ES-I3 (cell line): ENCODE data around the gene ANAPC15.

Experiments used
- H3K36me3 ChIP-seq: 2 replicates; pipeline ENCODE4 v1.6.1; 2013; ENCODE audit warnings: mild to moderate bottlenecking, low read length, control low read depth, moderate library complexity; ENCODE audit not compliant: insufficient read depth
- H3K4me1 ChIP-seq: 2 replicates; pipeline ENCODE4 v1.6.1; 2013; ENCODE audit warnings: mild to moderate bottlenecking, control low read depth, low read length; ENCODE audit not compliant: insufficient read depth
- H3K9ac ChIP-seq: 2 replicates; pipeline ENCODE4 v1.6.1; 2013; ENCODE audit warnings: low read depth, mild to moderate bottlenecking, low read length, moderate library complexity
- H3K9me3 ChIP-seq: 2 replicates; pipeline ENCODE4 v1.6.1; 2013; ENCODE audit warnings: mild to moderate bottlenecking, low read length, moderate library complexity; ENCODE audit not compliant: control insufficient read depth, insufficient read depth

The ANAPC15 gene

GRCh38 chr11:72085621-72086351, 26.7 kb downstream of the ANAPC15 start:
- Histone ChIP-seq H3K9ac (no peak overlapping the region), H3K9me3 (no peaks in the 10 kb centered on the region), H3K4me1 (no peaks in the 10 kb centered on the region), H3K36me3 (no peaks in the 10 kb centered on the region)

GRCh38 chr11:72084965-72085364, 27.5 kb downstream of the ANAPC15 start:
- Histone ChIP-seq H3K9ac (no peak overlapping the region), H3K9me3 (no peaks in the 10 kb centered on the region), H3K36me3 (no peaks in the 10 kb centered on the region), H3K4me1 (no peaks in the 10 kb centered on the region)

- no peaks in the 10 kb centered on the region for H3K36me3 ChIP-seq
- no peaks in the 10 kb centered on the region; the same call in 1 of the 2 replicates for H3K4me1 ChIP-seq
- no peaks in the 10 kb centered on the region for H3K9me3 ChIP-seq
- H3K9ac ChIP-seq, result no peak overlapping the region
These were observed 28.4 kb downstream of the ANAPC15 start for GRCh38 chr11:72084076-72084475.

GRCh38 chr11:72083414-72083813, 29.1 kb downstream of the ANAPC15 start:
- Histone ChIP-seq H3K9ac (no peak overlapping the region), H3K4me1 (peaks cover 4% of the 10 kb centered on the region), H3K36me3 (no peaks in the 10 kb centered on the region), H3K9me3 (no peaks in the 10 kb centered on the region)

GRCh38 chr11:72081821-72082453, 30.6 kb downstream of the ANAPC15 start:
- H3K9ac ChIP-seq, result no peak overlapping the region
- no peaks in the 10 kb centered on the region for H3K36me3 ChIP-seq
- H3K9me3 ChIP-seq, result no peaks in the 10 kb centered on the region
- H3K4me1 ChIP-seq, result peaks cover 7% of the 10 kb centered on the region

GRCh38 chr11:72081184-72081644, 31.3 kb downstream of the ANAPC15 start:
- Histone ChIP-seq H3K9ac (peak overlapping the region; percentile 72), H3K4me1 (peaks cover 7% of the 10 kb centered on the region)

GRCh38 chr11:72080326-72081183, 31.9 kb downstream of the ANAPC15 start, which contains the start of the genes LRRC51 and NUMA1:
Gene LRRC51, plus strand, starts transcription at chr11:72080850. Its CDS starts 8,234 bp downstream, at chr11:72089084.
Gene NUMA1, minus strand, starts transcription at chr11:72080542. Its CDS starts 44,599 bp downstream, at chr11:72035943.
- Histone ChIP-seq H3K36me3 (no peaks in the 10 kb centered on the region), H3K9me3 (no peaks in the 10 kb centered on the region), H3K4me1 (peaks cover 7% of the 10 kb centered on the region), H3K9ac (peak within 1 kb of the TSS; percentile 79)

More at GRCh38 chr11:72081184-72081644, 31.3 kb downstream of the ANAPC15 start:
- no peaks in the 10 kb centered on the region for H3K36me3 ChIP-seq
- no peaks in the 10 kb centered on the region for H3K9me3 ChIP-seq

- H3K9me3 ChIP-seq, result no peaks in the 10 kb centered on the region
- peaks cover 7% of the 10 kb centered on the region for H3K4me1 ChIP-seq
- peak overlapping the region; percentile 79 for H3K9ac ChIP-seq
- H3K36me3 ChIP-seq, result no peaks in the 10 kb centered on the region
These were observed 32.6 kb downstream of the ANAPC15 start for GRCh38 chr11:72079819-72080325.

- H3K9ac ChIP-seq, result peak overlapping the region; percentile 79; the same call in 1 of the 2 replicates
- H3K4me1 ChIP-seq, result peaks cover 7% of the 10 kb centered on the region
- no peaks in the 10 kb centered on the region for H3K9me3 ChIP-seq
- H3K36me3 ChIP-seq, result no peaks in the 10 kb centered on the region
These were observed 34.0 kb downstream of the ANAPC15 start for GRCh38 chr11:72078477-72078876.

- Histone ChIP-seq H3K9ac (no peak overlapping the region), H3K4me1 (peaks cover 15% of the 10 kb centered on the region), H3K36me3 (no peaks in the 10 kb centered on the region), H3K9me3 (no peaks in the 10 kb centered on the region)
These were observed 36.7 kb downstream of the ANAPC15 start for GRCh38 chr11:72075756-72076155.

- Histone ChIP-seq H3K9me3 (no peaks in the 10 kb centered on the region), H3K36me3 (no peaks in the 10 kb centered on the region), H3K9ac (no peak overlapping the region), H3K4me1 (peaks cover 22% of the 10 kb centered on the region)
These were observed 37.4 kb downstream of the ANAPC15 start for GRCh38 chr11:72075109-72075508.

GRCh38 chr11:72072348-72072747, 40.1 kb downstream of the ANAPC15 start:
- peaks cover 27% of the 10 kb centered on the region for H3K4me1 ChIP-seq
- no peaks in the 10 kb centered on the region; the same call in 1 of the 2 replicates for H3K36me3 ChIP-seq
- H3K9me3 ChIP-seq, result no peaks in the 10 kb centered on the region
- no peak overlapping the region for H3K9ac ChIP-seq

GRCh38 chr11:72070491-72070890, 42.0 kb downstream of the ANAPC15 start:
- Histone ChIP-seq H3K9ac (no peak overlapping the region), H3K36me3 (peaks cover 3% of the 10 kb centered on the region; the same call in 1 of the 2 replicates), H3K4me1 (peaks cover 27% of the 10 kb centered on the region), H3K9me3 (no peaks in the 10 kb centered on the region)

- Histone ChIP-seq H3K9ac (no peak overlapping the region), H3K4me1 (peaks cover 27% of the 10 kb centered on the region), H3K36me3 (peaks cover 3% of the 10 kb centered on the region; the same call in 1 of the 2 replicates)
These were observed 42.7 kb downstream of the ANAPC15 start for GRCh38 chr11:72069787-72070251.

More at GRCh38 chr11:72069787-72070251, 42.7 kb downstream of the ANAPC15 start:
- no peaks in the 10 kb centered on the region for H3K9me3 ChIP-seq
